ENCODE data around the gene TACC3. TPM values are rescaled to one million over a fixed set of nuclear protein-coding genes. Genes with fewer than 3 reads are reported as not detected.

Gene TACC3
- total RNA-seq, 2 donors from 2014 or later, result 4.3 to 35.6 TPM

- peak; percentile 87 for TF ChIP-seq POLR2AphosphoS5 (IDR thresholded peaks at IDR 0.05)
- TF ChIP-seq CTCF (IDR thresholded peaks at IDR 0.05), result no peak
- TF ChIP-seq POLR2A (IDR thresholded peaks at IDR 0.05), result peak; percentile 91
- intact Hi-C loops (cut with DNase I), result loop anchor here (10.0 kb wide), 1 partner anchor 532 kb away; the partner anchor contains the start of genes HAUS3 and POLN
- Histone ChIP-seq H3K27me3 (replicated peaks; ENCODE audit: insufficient read depth) (no peaks in the 10 kb centered on the region), H3K9me3 (no peaks in the 10 kb centered on the region), H3K4me3 (peak within 1 kb of the TSS; percentile 58 to 89), H3K27ac (peak within 1 kb of the TSS; percentile 93 to 99), H3K36me3 (no peaks in the 10 kb centered on the region), H3K4me1 (replicated peaks) (peaks cover 9% of the 10 kb centered on the region)
- WGBS, result 0% methylated on average over 36 of the region's 98 CpGs
- peak; percentile 98 for DNase-seq (ENCODE audit: low spot score)
Observed at GRCh38 chr4:1712216-1713002, 8.9 kb upstream of the TACC3 start, which contains the start of gene SLBP. TSS of gene SLBP (minus strand) at chr4:1712319. CDS start at chr4:1712188, 131 bp downstream.

DNA sequence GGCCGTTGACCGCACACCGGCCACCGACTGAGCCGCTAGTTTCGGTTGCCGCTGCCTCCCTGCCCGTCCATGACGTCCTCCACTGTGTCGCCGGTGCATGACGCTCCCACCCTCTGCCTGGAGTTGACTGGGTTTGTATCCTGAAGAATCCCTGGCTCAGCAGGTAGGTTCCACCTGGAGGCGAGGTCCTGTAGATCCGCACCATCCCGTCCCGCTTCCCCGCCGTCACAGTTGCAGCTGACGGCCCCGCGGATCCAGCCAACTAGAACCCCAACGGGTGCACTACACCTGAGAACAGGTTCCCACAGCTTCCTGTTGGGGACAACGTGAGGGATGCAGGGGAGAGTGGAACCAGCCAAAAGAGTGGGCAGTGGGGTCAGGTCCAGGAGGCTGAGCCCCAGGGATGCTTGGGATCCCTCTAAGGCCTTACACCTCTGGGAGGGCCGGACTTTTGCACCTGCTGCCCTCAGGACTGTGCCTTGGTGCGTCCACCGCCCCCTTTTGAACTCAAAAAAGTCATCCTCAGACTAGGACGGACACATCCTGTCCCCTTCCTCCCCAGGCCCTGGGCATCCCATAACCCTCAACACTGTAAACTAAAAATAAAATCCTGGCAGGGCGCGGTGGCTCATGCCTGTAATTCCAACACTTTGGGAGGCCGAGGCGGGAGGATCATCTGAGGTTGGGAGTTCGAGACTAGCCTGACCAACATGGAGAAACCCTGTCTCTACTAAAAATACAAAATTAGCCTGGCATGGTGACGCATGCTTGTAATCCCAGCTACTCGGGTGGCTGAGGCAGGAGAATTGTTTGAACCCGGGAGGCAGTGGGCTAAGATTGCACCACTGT is 8.1 kb upstream of the TACC3 start:
- Histone ChIP-seq H3K4me1 (replicated peaks) (peaks cover 11% of the 10 kb centered on the region), H3K36me3 (peaks cover 0 to 3% of the 10 kb centered on the region in 2 donors), H3K4me3 (peak overlapping the region; percentile 58 to 89), H3K27ac (peak overlapping the region; percentile 93 to 99), H3K27me3 (replicated peaks; ENCODE audit: insufficient read depth) (no peaks in the 10 kb centered on the region), H3K9me3 (no peaks in the 10 kb centered on the region)
- no peak for DNase-seq (ENCODE audit: low spot score)
- no peak for TF ChIP-seq POLR2AphosphoS5 (IDR thresholded peaks at IDR 0.05)
- TF ChIP-seq CTCF (IDR thresholded peaks at IDR 0.05), result no peak
- no peak for TF ChIP-seq POLR2A (IDR thresholded peaks at IDR 0.05)
- WGBS, result 28% methylated on average over 22 of the region's 35 CpGs
- intact Hi-C loops (cut with DNase I), result loop anchor here (10.0 kb wide), 1 partner anchor 532 kb away; the partner anchor contains the start of genes HAUS3 and POLN

GRCh38 chr4:1714303-1715001 is 6.9 kb upstream of the TACC3 start:
- H3K36me3 ChIP-seq, result peaks cover 0 to 3% of the 10 kb centered on the region in 2 donors
- no peak overlapping the region for H3K27ac ChIP-seq
- no peaks in the 10 kb centered on the region for H3K9me3 ChIP-seq
- no peak for TF ChIP-seq POLR2A (IDR thresholded peaks at IDR 0.05)
- TF ChIP-seq POLR2AphosphoS5 (IDR thresholded peaks at IDR 0.05), result no peak
- no peak for TF ChIP-seq CTCF (IDR thresholded peaks at IDR 0.05)
- intact Hi-C loops (cut with DNase I), result loop anchor here (10.0 kb wide), 1 partner anchor 530 kb away; the partner anchor contains the start of genes HAUS3 and POLN
- H3K27me3 ChIP-seq (replicated peaks; ENCODE audit: insufficient read depth), result no peaks in the 10 kb centered on the region
- no peak overlapping the region for H3K4me3 ChIP-seq
- no peak for DNase-seq (ENCODE audit: low spot score)
- peaks cover 19% of the 10 kb centered on the region for H3K4me1 ChIP-seq (replicated peaks)
- WGBS, result 65% methylated on average over 9 of the region's 9 CpGs

DNA sequence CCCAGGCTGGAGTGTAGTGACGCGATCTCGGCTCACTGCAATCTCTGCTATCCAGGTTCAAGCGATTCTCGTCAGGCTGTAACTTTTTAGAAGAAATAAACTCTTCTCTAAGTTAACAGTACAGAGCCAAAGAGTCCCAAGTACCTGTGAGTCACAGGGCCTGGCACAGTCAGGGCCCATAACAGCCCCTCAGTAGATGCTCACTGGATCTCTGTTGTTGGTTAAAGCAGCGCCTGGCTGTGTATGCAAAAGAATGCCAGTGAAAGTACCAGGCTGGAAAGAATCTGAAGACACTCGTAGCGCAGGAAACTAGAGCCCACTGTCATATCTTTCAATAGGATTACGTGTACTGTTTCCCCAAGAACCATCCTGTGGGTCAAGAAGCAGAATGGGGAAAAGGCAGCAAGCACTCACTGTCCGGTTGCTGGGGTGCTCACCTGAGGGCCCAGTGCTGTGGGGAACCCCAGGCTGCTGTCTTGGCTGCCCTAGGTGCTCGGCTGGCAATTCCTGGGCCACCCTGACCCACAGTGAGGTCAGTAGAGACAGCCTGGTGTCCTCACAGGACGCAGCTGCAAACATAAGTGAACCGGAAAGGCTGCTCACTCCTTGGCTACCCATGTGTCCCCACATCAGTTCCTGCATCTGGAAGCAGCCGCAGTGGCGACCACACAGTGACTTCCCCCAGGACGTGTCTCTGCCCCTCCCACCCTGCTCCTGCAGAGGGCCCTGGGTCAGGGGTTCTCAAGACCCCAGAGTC is 6.1 kb upstream of the TACC3 start:
- H3K4me1 ChIP-seq (replicated peaks), result peaks cover 26% of the 10 kb centered on the region
- peaks cover 0 to 3% of the 10 kb centered on the region in 2 donors for H3K36me3 ChIP-seq
- H3K27ac ChIP-seq, result no peak overlapping the region
- no peaks in the 10 kb centered on the region for H3K9me3 ChIP-seq
- intact Hi-C loops (cut with DNase I), result loop anchor here (10.0 kb wide), 1 partner anchor 530 kb away; the partner anchor contains the start of genes HAUS3 and POLN
- no peaks in the 10 kb centered on the region for H3K27me3 ChIP-seq (replicated peaks; ENCODE audit: insufficient read depth)
- no peak overlapping the region for H3K4me3 ChIP-seq
- DNase-seq (ENCODE audit: low spot score), result no peak
- WGBS, result 71% methylated on average over 16 of the region's 16 CpGs
- TF ChIP-seq CTCF (IDR thresholded peaks at IDR 0.05) (no peak), POLR2AphosphoS5 (IDR thresholded peaks at IDR 0.05) (no peak), POLR2A (IDR thresholded peaks at IDR 0.05) (no peak)
